ENCODE results near the gene PWP2. TPM values are rescaled to one million over a fixed set of nuclear protein-coding genes. Genes with fewer than 3 reads are reported as not detected.

Gene PWP2
- total RNA-seq, 5 donors from 2014 or later (not counting 1 experiment from before 2014, with no cell fraction given), result 8.9 to 39.3 (median 12.3) TPM

- peak overlapping the region; percentile 79 for H3K27ac ChIP-seq (ENCODE audit: low read length)
- Mint-ChIP-seq H3K4me3 (peak overlapping the region; percentile 57 to 86 (median 71)), H3K27me3 (no peaks in the 10 kb centered on the region), H3K4me1 (peaks cover 93 to 99% (median 96%) of the 10 kb centered on the region in 3 donors), H3K9me3 (no peaks in the 10 kb centered on the region), H3K27ac (peak overlapping the region; percentile 95 to 97), H3K36me3 (peaks cover 68% of the 10 kb centered on the region)
- peak overlapping the region in 1 of 2 donors; percentile 20 for H3K4me3 ChIP-seq (ENCODE audit: control insufficient read depth in 1 of 2, extremely low read depth in 1 of 2, low read length in 1 of 2)
- WGBS (ENCODE audit: insufficient coverage), result 83% methylated on average over 3 of the region's 15 CpGs
- ChIA-PET POLR2A (interaction anchor here in 1 of 2 donors (0.5 to 0.6 kb wide), 2 partner anchors 11 to 41 kb away, joined by 3 to 7 read pairs; no protein-coding TSS in a partner anchor), CTCF (interaction anchor here in 1 of 2 donors (4.5 kb wide), 1 partner anchor 20 kb away, joined by 22 read pairs; no protein-coding TSS in a partner anchor)
- H3K36me3 ChIP-seq (ENCODE audit: control insufficient read depth in 2 of 2, extremely low read depth in 1 of 2, insufficient read depth in 1 of 2, low read length in 1 of 2), result peaks cover 11 to 53% of the 10 kb centered on the region in 2 donors
- DNase-seq (no peak), ATAC-seq (replicated peaks in 1 of 4) (no peak)
- H3K9me3 ChIP-seq, result no peaks in the 10 kb centered on the region
- H3K4me1 ChIP-seq (ENCODE audit: control insufficient read depth in 1 of 2, extremely low read depth in 1 of 2, insufficient read depth in 2 of 2, low read length in 2 of 2), result peaks cover 74 to 99% of the 10 kb centered on the region in 2 experiments
- H3K27me3 ChIP-seq (replicated peaks in 1 of 2; ENCODE audit: control insufficient read depth in 2 of 2, extremely low read depth in 1 of 2, insufficient read depth in 2 of 2, low read length in 1 of 2), result no peaks in the 10 kb centered on the region
Measured at GRCh38 chr21:44085491-44086321, 21.5 kb upstream of the PWP2 start.

DNA sequence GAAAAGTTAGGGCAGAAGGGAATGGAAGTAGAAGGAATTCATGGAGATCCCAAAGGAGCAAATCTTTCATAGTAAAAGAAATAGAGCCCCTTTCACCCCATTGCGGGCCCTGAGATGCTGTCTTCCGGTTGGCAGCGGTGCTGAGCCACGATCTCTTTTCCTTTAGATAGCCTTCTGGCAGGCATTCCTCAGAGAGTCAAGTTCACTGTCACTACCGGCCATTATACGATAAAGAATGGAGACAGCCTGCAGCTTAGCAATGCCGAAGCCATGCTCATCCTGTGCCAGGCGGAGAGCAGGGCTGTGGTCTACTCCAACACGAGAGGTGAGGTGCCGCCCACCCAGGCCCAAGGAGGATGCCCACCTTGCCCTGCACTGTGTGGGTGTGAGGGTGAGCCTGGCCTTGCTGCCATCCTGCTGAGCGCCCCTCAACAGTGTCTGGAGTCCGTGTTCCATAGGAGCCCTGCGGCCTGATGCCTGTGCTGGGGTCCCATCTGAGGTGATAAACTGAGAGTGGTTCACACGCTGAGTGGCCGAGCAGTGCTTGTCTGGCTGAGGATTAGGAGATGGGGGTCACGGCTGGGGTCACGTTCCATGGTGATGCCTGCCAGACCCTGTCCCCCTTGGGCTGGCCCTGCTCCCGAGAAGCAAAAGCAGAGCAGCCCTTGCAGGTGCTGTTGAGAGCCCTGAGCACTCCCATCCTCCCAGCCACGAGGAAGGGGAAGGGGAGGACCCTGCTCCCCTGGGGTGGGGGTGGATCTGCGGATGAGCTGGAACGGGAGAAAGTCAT is 20.4 kb upstream of the PWP2 start:
- POLR2A ChIA-PET, result interaction anchor here in 1 of 2 donors (0.6 kb wide), 1 partner anchor 12 kb away, joined by 3 read pairs; no protein-coding TSS in a partner anchor
- Mint-ChIP-seq H3K9me3 (no peaks in the 10 kb centered on the region), H3K4me3 (peak overlapping the region in 2 of 3 donors; percentile 21 to 86), H3K27me3 (no peaks in the 10 kb centered on the region), H3K4me1 (peaks cover 85 to 91% (median 86%) of the 10 kb centered on the region in 3 donors), H3K36me3 (peaks cover 61% of the 10 kb centered on the region), H3K27ac (peak overlapping the region; percentile 95 to 97)
- DNase-seq (peak in 2 of 35 experiments; percentile 3 to 4), ATAC-seq (replicated peaks in 1 of 4) (no peak)
- 90% methylated on average over 18 of the region's 21 CpGs for WGBS (ENCODE audit: insufficient coverage)
- Histone ChIP-seq H3K27me3 (replicated peaks in 1 of 2; ENCODE audit: control insufficient read depth in 2 of 2, extremely low read depth in 1 of 2, insufficient read depth in 2 of 2, low read length in 1 of 2) (no peaks in the 10 kb centered on the region), H3K4me3 (ENCODE audit: control insufficient read depth in 1 of 2, extremely low read depth in 1 of 2, low read length in 1 of 2) (no peak overlapping the region), H3K27ac (ENCODE audit: low read length) (peak overlapping the region; percentile 79), H3K36me3 (ENCODE audit: control insufficient read depth in 2 of 2, extremely low read depth in 1 of 2, insufficient read depth in 1 of 2, low read length in 1 of 2) (peaks cover 11 to 51% of the 10 kb centered on the region in 2 donors), H3K9me3 (no peaks in the 10 kb centered on the region), H3K4me1 (ENCODE audit: control insufficient read depth in 1 of 2, extremely low read depth in 1 of 2, insufficient read depth in 2 of 2, low read length in 2 of 2) (peaks cover 74 to 97% of the 10 kb centered on the region in 2 experiments)
- CTCF ChIA-PET, result interaction anchor here in 1 of 2 donors (4.5 kb wide), 1 partner anchor 21 kb away, joined by 22 read pairs; no protein-coding TSS in a partner anchor

DNA sequence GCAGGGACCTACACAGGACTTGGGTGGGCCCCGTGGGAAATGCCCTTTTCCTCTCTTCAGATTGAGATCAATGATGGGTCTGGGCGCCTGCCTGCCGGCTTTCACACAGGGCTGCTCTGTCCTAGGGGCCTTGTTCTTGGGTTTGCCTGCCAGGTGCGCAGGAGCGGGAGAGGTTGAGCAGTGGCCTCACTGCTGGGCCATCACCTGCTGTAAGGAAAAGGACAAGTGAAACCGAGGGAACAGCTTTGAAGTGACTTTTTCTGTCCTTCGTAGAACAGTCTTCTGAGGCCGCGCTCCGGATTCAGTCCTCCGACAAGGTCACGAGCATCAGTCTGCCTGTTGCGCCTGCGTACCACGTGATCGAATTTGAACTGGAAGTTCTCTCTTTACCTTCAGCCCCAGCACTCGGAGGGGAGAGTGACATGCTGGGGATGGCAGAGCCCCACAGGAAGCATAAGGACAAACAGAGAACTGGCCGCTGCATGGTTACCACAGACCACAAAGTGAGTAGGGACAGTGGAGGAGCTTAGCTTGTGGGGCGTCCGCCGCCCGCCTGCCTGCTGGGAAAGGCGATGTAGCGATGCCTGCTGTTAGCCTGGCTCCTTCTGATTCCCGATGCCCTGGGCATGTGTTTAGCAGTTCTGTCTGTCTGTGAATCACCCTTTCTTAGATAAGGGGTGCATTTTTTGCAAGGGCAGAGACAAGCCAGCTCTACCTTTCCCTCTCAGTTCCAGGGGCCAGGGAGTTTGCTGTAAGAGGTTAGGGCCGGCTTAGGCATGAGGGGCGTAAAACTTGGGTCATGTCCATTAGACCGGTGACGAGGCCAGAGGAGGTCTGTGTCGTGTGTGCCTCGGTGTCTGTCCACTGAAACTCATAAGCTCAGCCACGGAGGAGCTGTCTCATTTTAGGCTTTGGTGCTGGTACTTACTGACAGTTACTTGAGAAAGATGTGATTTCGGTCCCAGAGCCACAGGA is 19.5 kb upstream of the PWP2 start:
- POLR2A ChIA-PET, result interaction anchor here in 1 of 2 donors (0.8 kb wide), 1 partner anchor 9 kb away, joined by 3 read pairs; no protein-coding TSS in a partner anchor
- Histone ChIP-seq H3K4me1 (ENCODE audit: control insufficient read depth in 1 of 2, extremely low read depth in 1 of 2, insufficient read depth in 2 of 2, low read length in 2 of 2) (peaks cover 68 to 93% of the 10 kb centered on the region in 2 experiments), H3K27ac (ENCODE audit: low read length) (peak overlapping the region; percentile 79), H3K4me3 (ENCODE audit: control insufficient read depth in 1 of 2, extremely low read depth in 1 of 2, low read length in 1 of 2) (peak overlapping the region in 1 of 2 donors; percentile 16), H3K27me3 (replicated peaks in 1 of 2; ENCODE audit: control insufficient read depth in 2 of 2, extremely low read depth in 1 of 2, insufficient read depth in 2 of 2, low read length in 1 of 2) (no peaks in the 10 kb centered on the region), H3K36me3 (ENCODE audit: control insufficient read depth in 2 of 2, extremely low read depth in 1 of 2, insufficient read depth in 1 of 2, low read length in 1 of 2) (peaks cover 11 to 51% of the 10 kb centered on the region in 2 donors), H3K9me3 (no peaks in the 10 kb centered on the region)
- Mint-ChIP-seq H3K4me3 (peak overlapping the region; percentile 41 to 86 (median 45)), H3K27ac (peak overlapping the region; percentile 95 to 97), H3K36me3 (peaks cover 59% of the 10 kb centered on the region), H3K27me3 (no peaks in the 10 kb centered on the region), H3K4me1 (peaks cover 76 to 89% (median 78%) of the 10 kb centered on the region in 3 donors), H3K9me3 (no peaks in the 10 kb centered on the region)
- ATAC-seq (replicated peaks in 1 of 4), result no peak
- DNase-seq, result peak in 11 of 35 experiments; percentile 1 to 64 (median 27)
- 79% methylated on average over 16 of the region's 33 CpGs for WGBS (ENCODE audit: insufficient coverage)
- CTCF ChIA-PET, result interaction anchor here in 1 of 2 donors (0.6 kb wide), 1 partner anchor 251 kb away, joined by 4 read pairs; the partner anchor contains the start of gene CFAP410

GRCh38 chr21:44088401-44088780 is 18.8 kb upstream of the PWP2 start:
- ATAC-seq (replicated peaks in 1 of 4) (no peak), DNase-seq (peak in 3 of 35 experiments; percentile 0 to 22 (median 5))
- H3K4me3 ChIP-seq (ENCODE audit: control insufficient read depth in 1 of 2, extremely low read depth in 1 of 2, low read length in 1 of 2), result peak overlapping the region; percentile 11 to 16
- peak overlapping the region; percentile 79 for H3K27ac ChIP-seq (ENCODE audit: low read length)
- Mint-ChIP-seq H3K36me3 (peaks cover 52% of the 10 kb centered on the region), H3K27ac (peak overlapping the region; percentile 95 to 97), H3K9me3 (no peaks in the 10 kb centered on the region), H3K4me1 (peaks cover 70 to 82% (median 71%) of the 10 kb centered on the region in 3 donors), H3K4me3 (peak overlapping the region in 2 of 3 donors; percentile 28 to 86), H3K27me3 (no peaks in the 10 kb centered on the region)
- peaks cover 62 to 90% of the 10 kb centered on the region in 2 experiments for H3K4me1 ChIP-seq (ENCODE audit: control insufficient read depth in 1 of 2, extremely low read depth in 1 of 2, insufficient read depth in 2 of 2, low read length in 2 of 2)
- ChIA-PET CTCF (interaction anchor here in 1 of 2 donors (0.6 kb wide), 1 partner anchor 251 kb away, joined by 4 read pairs; the partner anchor contains the start of gene CFAP410), POLR2A (interaction anchor here (0.5 to 0.8 kb wide), 2 partner anchors 10 to 222 kb away, joined by 3 to 4 read pairs; no protein-coding TSS in a partner anchor)
- H3K27me3 ChIP-seq (replicated peaks in 1 of 2; ENCODE audit: control insufficient read depth in 2 of 2, extremely low read depth in 1 of 2, insufficient read depth in 2 of 2, low read length in 1 of 2), result no peaks in the 10 kb centered on the region
- peaks cover 15 to 54% of the 10 kb centered on the region in 2 donors for H3K36me3 ChIP-seq (ENCODE audit: control insufficient read depth in 2 of 2, extremely low read depth in 1 of 2, insufficient read depth in 1 of 2, low read length in 1 of 2)
- no peaks in the 10 kb centered on the region for H3K9me3 ChIP-seq
- WGBS (ENCODE audit: insufficient coverage), result 90% methylated on average over 17 of the region's 18 CpGs
